ENCODE measurements around the gene CD59. TPM values are rescaled to one million over a fixed set of nuclear protein-coding genes. Genes with fewer than 3 reads are reported as not detected.

Gene CD59
- total RNA-seq, 2 donors from 2014 or later: 368 to 529 TPM

GRCh38 chr11:33735271-33736147 lies 714 bp downstream of the CD59 start:
- ATAC-seq (ENCODE audit: insufficient number of reproducible peaks, low FRiP score, low read depth) (no peak), DNase-seq (ENCODE audit: low spot score) (no peak)
- Histone ChIP-seq H3K9me3 (no peaks in the 10 kb centered on the region), H3K4me1 (ENCODE audit: control insufficient read depth in 1 of 2, low read depth in 2 of 2) (peaks cover 14 to 48% of the 10 kb centered on the region in 2 donors), H3K27ac (peak overlapping the region; percentile 86 to 95), H3K27me3 (replicated peaks; ENCODE audit: insufficient read depth) (no peaks in the 10 kb centered on the region), H3K4me3 (peak overlapping the region; percentile 98), H3K36me3 (peaks cover 5% of the 10 kb centered on the region)
- peak; percentile 21 for TF ChIP-seq CTCF (IDR thresholded peaks at IDR 0.05)

GRCh38 chr11:33734441-33735270 lies 1.6 kb downstream of the CD59 start:
- no peaks in the 10 kb centered on the region for H3K9me3 ChIP-seq
- H3K4me3 ChIP-seq: peak overlapping the region; percentile 98
- DNase-seq (ENCODE audit: low spot score) (no peak), ATAC-seq (ENCODE audit: insufficient number of reproducible peaks, low FRiP score, low read depth) (no peak)
- peaks cover 14 to 49% of the 10 kb centered on the region in 2 donors for H3K4me1 ChIP-seq (ENCODE audit: control insufficient read depth in 1 of 2, low read depth in 2 of 2)
- TF ChIP-seq CTCF (IDR thresholded peaks at IDR 0.05): no peak
- H3K27ac ChIP-seq: peak overlapping the region; percentile 86 to 95
- H3K27me3 ChIP-seq (replicated peaks; ENCODE audit: insufficient read depth): no peaks in the 10 kb centered on the region
- H3K36me3 ChIP-seq: peaks cover 5% of the 10 kb centered on the region

GRCh38 chr11:33733980-33734379 lies 2.2 kb downstream of the CD59 start:
- H3K4me1 ChIP-seq (ENCODE audit: control insufficient read depth in 1 of 2, low read depth in 2 of 2): peaks cover 14 to 49% of the 10 kb centered on the region in 2 donors

GRCh38 chr11:33731723-33732531 lies 4.3 kb downstream of the CD59 start:
- Histone ChIP-seq H3K4me1 (ENCODE audit: control insufficient read depth in 1 of 2, low read depth in 2 of 2) (peaks cover 14 to 42% of the 10 kb centered on the region in 2 donors), H3K36me3 (peaks cover 5% of the 10 kb centered on the region), H3K27me3 (replicated peaks; ENCODE audit: insufficient read depth) (no peaks in the 10 kb centered on the region), H3K27ac (no peak overlapping the region), H3K4me3 (no peak overlapping the region), H3K9me3 (no peaks in the 10 kb centered on the region)
- no peak for ATAC-seq (ENCODE audit: insufficient number of reproducible peaks, low FRiP score, low read depth)
- no peak for TF ChIP-seq CTCF (IDR thresholded peaks at IDR 0.05)
- no peak for DNase-seq (ENCODE audit: low spot score)

More at GRCh38 chr11:33733980-33734379, 2.2 kb downstream of the CD59 start:
- no peak for TF ChIP-seq CTCF (IDR thresholded peaks at IDR 0.05)
- no peak for ATAC-seq (ENCODE audit: insufficient number of reproducible peaks, low FRiP score, low read depth)
- H3K27me3 ChIP-seq (replicated peaks; ENCODE audit: insufficient read depth): no peaks in the 10 kb centered on the region
- H3K9me3 ChIP-seq: no peaks in the 10 kb centered on the region
- peak overlapping the region; percentile 98 for H3K4me3 ChIP-seq
- peaks cover 5% of the 10 kb centered on the region for H3K36me3 ChIP-seq
- peak overlapping the region in 1 of 2 donors; percentile 95 for H3K27ac ChIP-seq
- no peak for DNase-seq (ENCODE audit: low spot score)
